GM21786 (cell line): ENCODE results near the gene MAJIN.
"Not testable (repeated sequence)": the region's sequence is repeated elsewhere in the genome, so short reads cannot be mapped to it uniquely, and the experiment has no call there.

Source experiments
- ATAC-seq: cut with Tn5 transposase; IDR thresholded peaks from one replicate; pipeline ENCODE4 v1.9.1; 2021; ENCODE audit not compliant: unreplicated experiment

MAJIN gene

GRCh38 chr11:64971421-64972233, at the start of gene MAJIN:
MAJIN (minus strand) TSS chr11:64972108; CDS start chr11:64959405, 12,703 bp downstream.
- no peak for ATAC-seq

GRCh38 chr11:65021509-65021908, 49.6 kb upstream of the MAJIN start:
- ATAC-seq = no peak

- ATAC-seq = no peak
These were observed 49.1 kb upstream of the MAJIN start for GRCh38 chr11:65021003-65021402.

- no peak for ATAC-seq
These were observed 47.9 kb upstream of the MAJIN start for GRCh38 chr11:65019824-65020223.

- ATAC-seq = no peak
These were observed 46.0 kb upstream of the MAJIN start for GRCh38 chr11:65017937-65018336.

GRCh38 chr11:65016705-65017104, 44.8 kb upstream of the MAJIN start:
- ATAC-seq = no peak

- ATAC-seq = no peak
These were observed 42.9 kb upstream of the MAJIN start for GRCh38 chr11:65014726-65015227.

- peak; percentile 88 for ATAC-seq
These were observed 42.2 kb upstream of the MAJIN start, which contains the start of gene ARL2 for GRCh38 chr11:65013888-65014725. ARL2 (plus strand) TSS chr11:65014160; CDS start chr11:65014208, 48 bp downstream.

- peak; percentile 67 for ATAC-seq
These were observed 41.4 kb upstream of the MAJIN start for GRCh38 chr11:65013130-65013887.

- no peak for ATAC-seq
These were observed 37.0 kb upstream of the MAJIN start for GRCh38 chr11:65008873-65009272.

- no peak for ATAC-seq
These were observed 36.1 kb upstream of the MAJIN start for GRCh38 chr11:65008016-65008415.

- not testable (repeated sequence) for ATAC-seq
These were observed 32.1 kb upstream of the MAJIN start for GRCh38 chr11:65003968-65004367.

- no peak for ATAC-seq
These were observed 31.4 kb upstream of the MAJIN start for GRCh38 chr11:65003282-65003681.

GRCh38 chr11:65002706-65003105, 30.8 kb upstream of the MAJIN start:
- ATAC-seq = no peak

- ATAC-seq = no peak
These were observed 27.6 kb upstream of the MAJIN start for GRCh38 chr11:64999478-64999877.

GRCh38 chr11:64998690-64999431, 27.0 kb upstream of the MAJIN start:
- ATAC-seq = no peak

GRCh38 chr11:64998141-64998540, 26.2 kb upstream of the MAJIN start:
- no peak for ATAC-seq

GRCh38 chr11:64996710-64997380, 24.9 kb upstream of the MAJIN start, which contains the start of gene BATF2:
BATF2 (minus strand) TSS chr11:64996971; CDS start chr11:64996914, 57 bp downstream.
- no peak for ATAC-seq

GRCh38 chr11:64996327-64996709, 24.4 kb upstream of the MAJIN start:
- no peak for ATAC-seq

- no peak for ATAC-seq
These were observed 22.4 kb upstream of the MAJIN start for GRCh38 chr11:64994318-64994717.
